Gastrocnemius medialis (tissue), 4 donors: ENCODE results near the gene PIGS. TPM values are rescaled to one million over a fixed set of nuclear protein-coding genes. Genes with fewer than 3 reads are reported as not detected.

Source experiments
- ATAC-seq, 2 donors: fragments of 150-250 bp; one replicate each; pipeline ENCODE4 v1.9.1; 2016
- DNase-seq, 2 donors: peaks; one replicate each; pipeline ENCODE4 v3.0.0-alpha.2; 2019
- H3K27ac ChIP-seq, 4 donors: fragments of 200-600 bp; sonication (generic); 1 replicate in 1 of 4; 2 replicates in 3 of 4; pipeline ENCODE4 v1.5.1; 2016 to 2018; ENCODE audit warnings: mild to moderate bottlenecking in 2 of 4, moderate library complexity in 1 of 4
- H3K27me3 ChIP-seq, 3 donors: fragments of 200-600 bp; sonication (generic) in 2 of 3; 1 replicate in 1 of 3; 2 replicates in 2 of 3; pipeline versions ENCODE4 v1.5.1 to v1.6.0; 2016 to 2019; ENCODE audit warnings: mild to moderate bottlenecking in 1 of 3, moderate library complexity in 1 of 3
- H3K36me3 ChIP-seq, 2 donors: fragments of 200-600 bp; sonication (generic) in 1 of 2; one replicate each; pipeline ENCODE4 v1.5.1; 2017 to 2018
- H3K4me1 ChIP-seq, 2 donors: fragments of 200-600 bp; sonication (generic) in 1 of 2; one replicate each; pipeline ENCODE4 v1.5.1; 2016 to 2017; ENCODE audit warnings: mild to moderate bottlenecking in 2 of 2
- H3K4me3 ChIP-seq, 4 donors: fragments of 200-600 bp; sonication (generic) in 3 of 4; 1 replicate in 1 of 4; 2 replicates in 3 of 4; pipeline ENCODE4 v1.5.1; 2016 to 2019; ENCODE audit warnings: mild to moderate bottlenecking in 2 of 4
- H3K9me3 ChIP-seq, 3 donors: fragments of 200-600 bp; sonication (generic) in 2 of 3; 1 replicate in 1 of 3; 2 replicates in 2 of 3; pipeline ENCODE4 v1.5.1; 2016 to 2019
- POLR2A ChIP-seq, 2 donors: fragments of 450-650 bp; IDR thresholded peaks; one replicate each; pipeline ENCODE4 v1.6.1; 2017; ENCODE audit warnings: antibody characterized with exemption in 2 of 2, mild to moderate bottlenecking in 2 of 2, moderate library complexity in 2 of 2
- in situ Hi-C, 4 donors: fragments of 200-750 bp; cut with MboI; loops; one replicate each; pipeline versions ENCODE4 v1.15.0 to v1.8.0; 2017; ENCODE audit warnings: low sequenced_read_pairs in 4 of 4
- intact Hi-C: fragments of 100-400 bp; cut with DNase I; formaldehyde crosslinking; loops from one replicate; pipeline ENCODE4 v1.15.1; 2023; ENCODE audit warnings: low total_unique reads
- total RNA-seq, 4 donors: library from RNA; depleted of rRNA; stranded (reverse); fragments of >200 nt; gene quantifications; one replicate each; pipeline versions ENCODE4 v1.1.0 to v1.2.3, GENCODE V29; 2016
- TF ChIP-seq, protein P1 (sequence below), 5 experiments: fragments of 450-650 bp in 3 of 5; fragments of 200-600 bp in 2 of 5; sonication (generic) in 2 of 5; IDR thresholded peaks in 4 of 5; conservative IDR thresholded peaks in 1 of 5; 1 replicate in 4 of 5; 2 replicates in 1 of 5; pipeline ENCODE4 v1.5.1; 2016 to 2019; ENCODE audit warnings: antibody characterized with exemption in 5 of 5, mild to moderate bottlenecking in 3 of 5, moderate library complexity in 3 of 5

PIGS gene
- total RNA-seq, 4 donors from 2014 or later = 25.0 to 63.0 (median 50.0) TPM

DNA sequence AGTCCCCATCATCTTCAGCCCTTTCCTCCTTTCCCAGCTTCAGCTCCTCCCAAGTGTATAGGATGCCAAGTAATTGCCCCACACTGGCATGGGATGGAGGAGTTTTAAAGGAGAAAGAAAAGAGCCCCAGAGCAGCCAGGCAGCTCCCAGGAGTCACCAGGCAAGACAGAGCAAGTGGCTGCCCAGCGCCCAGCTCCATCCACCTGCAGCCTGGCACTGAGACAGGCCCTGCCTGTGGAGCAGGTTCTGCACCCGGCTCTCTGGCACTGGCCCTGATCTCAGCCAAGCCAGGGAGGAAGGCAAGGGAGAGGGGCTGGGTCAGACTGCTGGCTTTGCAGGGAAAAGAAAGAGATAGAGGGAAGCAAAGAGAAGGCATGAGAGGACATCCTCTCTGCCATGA, 43.5 kb downstream of the PIGS start:
- Histone ChIP-seq H3K9me3 (no peaks in the 10 kb centered on the region), H3K36me3 (no peaks in the 10 kb centered on the region), H3K4me1 (no peaks in the 10 kb centered on the region), H3K27ac (no peak overlapping the region), H3K4me3 (no peak overlapping the region), H3K27me3 (no peaks in the 10 kb centered on the region)
- in situ Hi-C loops (no loop called here), intact Hi-C loops (no loop called here)
- ATAC-seq = no peak
- TF ChIP-seq POLR2A (IDR thresholded peaks at IDR 0.05) = no peak
- TF ChIP-seq, protein P1, sequence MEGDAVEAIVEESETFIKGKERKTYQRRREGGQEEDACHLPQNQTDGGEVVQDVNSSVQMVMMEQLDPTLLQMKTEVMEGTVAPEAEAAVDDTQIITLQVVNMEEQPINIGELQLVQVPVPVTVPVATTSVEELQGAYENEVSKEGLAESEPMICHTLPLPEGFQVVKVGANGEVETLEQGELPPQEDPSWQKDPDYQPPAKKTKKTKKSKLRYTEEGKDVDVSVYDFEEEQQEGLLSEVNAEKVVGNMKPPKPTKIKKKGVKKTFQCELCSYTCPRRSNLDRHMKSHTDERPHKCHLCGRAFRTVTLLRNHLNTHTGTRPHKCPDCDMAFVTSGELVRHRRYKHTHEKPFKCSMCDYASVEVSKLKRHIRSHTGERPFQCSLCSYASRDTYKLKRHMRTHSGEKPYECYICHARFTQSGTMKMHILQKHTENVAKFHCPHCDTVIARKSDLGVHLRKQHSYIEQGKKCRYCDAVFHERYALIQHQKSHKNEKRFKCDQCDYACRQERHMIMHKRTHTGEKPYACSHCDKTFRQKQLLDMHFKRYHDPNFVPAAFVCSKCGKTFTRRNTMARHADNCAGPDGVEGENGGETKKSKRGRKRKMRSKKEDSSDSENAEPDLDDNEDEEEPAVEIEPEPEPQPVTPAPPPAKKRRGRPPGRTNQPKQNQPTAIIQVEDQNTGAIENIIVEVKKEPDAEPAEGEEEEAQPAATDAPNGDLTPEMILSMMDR (IDR thresholded peaks at IDR 0.05 in 4 of 5, conservative IDR thresholded peaks at IDR 0.05 in 1 of 5) = no peak
- DNase-seq = no peak

DNA sequence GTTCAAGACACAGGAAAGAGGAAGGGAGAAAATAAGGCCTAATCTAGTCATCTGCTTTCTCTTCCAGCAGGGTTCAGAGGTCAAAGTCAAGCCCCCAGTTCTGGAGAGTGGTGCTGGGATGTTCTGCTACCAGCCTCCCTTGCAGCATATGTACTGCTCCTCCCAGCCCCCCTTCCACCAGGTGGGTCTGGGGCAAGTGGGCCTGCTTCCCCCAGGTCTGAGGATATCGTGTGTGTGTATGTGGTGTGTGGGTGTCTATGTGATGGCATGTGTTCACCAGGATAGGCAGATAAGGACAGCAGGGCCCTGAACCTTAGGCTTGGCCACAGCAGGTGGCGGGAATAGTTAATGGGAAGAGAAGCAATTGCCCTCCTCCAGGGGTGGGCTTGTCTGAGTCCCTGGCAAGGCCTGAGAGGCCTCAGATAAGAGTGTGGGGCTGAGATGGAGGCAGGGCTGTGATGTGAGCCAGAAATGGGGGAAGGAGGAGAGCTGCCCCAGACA, 44.1 kb downstream of the PIGS start:
- TF ChIP-seq, protein P1 (IDR thresholded peaks at IDR 0.05 in 4 of 5, conservative IDR thresholded peaks at IDR 0.05 in 1 of 5) = no peak
- no peak for TF ChIP-seq POLR2A (IDR thresholded peaks at IDR 0.05)
- H3K4me1 ChIP-seq = no peaks in the 10 kb centered on the region
- H3K27me3 ChIP-seq = no peaks in the 10 kb centered on the region
- DNase-seq (no peak), ATAC-seq (no peak)
- no peak overlapping the region for H3K4me3 ChIP-seq
- H3K36me3 ChIP-seq = no peaks in the 10 kb centered on the region
- in situ Hi-C loops (no loop called here), intact Hi-C loops (no loop called here)
- no peaks in the 10 kb centered on the region for H3K9me3 ChIP-seq
- H3K27ac ChIP-seq = no peak overlapping the region

DNA sequence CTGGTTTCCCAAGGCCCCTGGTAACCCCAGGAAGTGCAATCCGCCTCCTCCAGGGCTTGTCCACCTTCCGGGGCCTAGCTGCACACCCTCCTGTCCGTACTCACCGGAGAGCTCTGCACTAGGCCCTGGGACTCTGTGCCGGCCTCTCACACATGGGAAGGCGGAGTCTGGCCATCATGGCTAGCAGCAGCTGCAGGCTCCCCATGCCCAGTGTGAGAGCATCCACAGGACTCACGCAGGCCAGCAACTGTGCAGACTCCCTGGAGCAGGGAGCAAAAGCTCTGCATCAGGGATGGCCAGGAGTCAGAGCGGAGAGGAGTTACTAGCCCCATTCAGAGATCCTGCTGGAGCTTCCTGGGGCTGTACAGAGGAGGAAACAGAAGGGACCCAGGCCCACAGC, 44.9 kb downstream of the PIGS start:
- H3K4me1 ChIP-seq = no peaks in the 10 kb centered on the region
- H3K27me3 ChIP-seq = no peaks in the 10 kb centered on the region
- no peak for TF ChIP-seq POLR2A (IDR thresholded peaks at IDR 0.05)
- TF ChIP-seq, protein P1 (IDR thresholded peaks at IDR 0.05 in 4 of 5, conservative IDR thresholded peaks at IDR 0.05 in 1 of 5) = no peak
- H3K27ac ChIP-seq = no peak overlapping the region
- in situ Hi-C loops = no loop called here
- no peak overlapping the region for H3K4me3 ChIP-seq
- intact Hi-C loops = no loop called here
- no peaks in the 10 kb centered on the region for H3K9me3 ChIP-seq
- ATAC-seq (no peak), DNase-seq (no peak)
- H3K36me3 ChIP-seq = no peaks in the 10 kb centered on the region

DNA sequence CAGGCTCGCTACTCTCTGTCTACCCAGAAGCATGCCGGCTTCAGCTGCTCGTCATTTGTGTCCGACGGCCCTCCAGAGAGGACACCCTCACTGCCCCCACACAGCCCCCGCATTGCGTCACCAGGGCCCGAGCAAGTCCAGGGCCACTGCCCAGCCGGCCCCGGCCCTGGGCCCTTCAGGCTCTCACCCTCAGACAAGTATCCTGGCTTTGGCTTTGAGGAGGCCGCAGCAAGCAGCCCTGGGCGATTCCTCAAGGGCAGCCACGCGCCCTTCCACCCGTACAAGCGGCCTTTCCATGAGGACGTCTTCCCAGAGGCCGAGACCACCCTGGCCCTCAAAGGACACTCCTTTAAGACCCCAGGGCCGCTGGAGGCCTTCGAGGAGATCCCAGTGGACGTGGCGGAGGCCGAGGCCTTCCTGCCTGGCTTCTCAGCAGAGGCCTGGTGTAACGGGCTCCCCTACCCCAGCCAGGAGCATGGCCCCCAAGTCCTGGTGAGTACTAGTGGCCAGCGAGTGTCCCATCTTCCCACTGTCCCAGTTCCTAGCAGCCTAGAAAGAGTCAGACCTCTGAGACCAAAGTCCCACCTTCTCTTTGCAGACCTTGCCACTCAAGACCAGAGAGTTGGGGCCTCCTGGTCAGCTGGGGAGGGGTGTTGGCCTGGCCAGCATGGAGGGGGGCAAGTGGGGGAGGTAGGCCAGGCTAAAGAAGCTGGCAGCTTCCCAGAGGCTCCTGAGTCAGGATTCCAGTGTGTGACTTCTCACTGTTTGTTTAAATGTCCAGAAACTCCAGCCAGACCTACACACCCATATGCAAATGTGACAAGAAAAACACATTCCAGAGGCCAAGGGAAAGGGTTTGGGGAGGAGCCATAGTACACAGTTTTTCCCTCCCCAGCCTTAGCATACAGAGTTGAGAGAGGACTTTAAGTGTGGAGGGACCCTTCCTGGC, 46.6 kb downstream of the PIGS start:
- H3K36me3 ChIP-seq = no peaks in the 10 kb centered on the region
- H3K9me3 ChIP-seq = no peaks in the 10 kb centered on the region
- H3K27me3 ChIP-seq = no peaks in the 10 kb centered on the region
- in situ Hi-C loops = loop anchor here in 1 of 4 donors (25.0 kb wide), 1 partner anchor 112 kb away; the partner anchor contains the start of gene SLC46A1
- H3K4me1 ChIP-seq = no peaks in the 10 kb centered on the region
- no peak overlapping the region for H3K4me3 ChIP-seq
- H3K27ac ChIP-seq = no peak overlapping the region
- intact Hi-C loops = no loop called here
- TF ChIP-seq, protein P1 (IDR thresholded peaks at IDR 0.05 in 4 of 5, conservative IDR thresholded peaks at IDR 0.05 in 1 of 5) = no peak
- TF ChIP-seq POLR2A (IDR thresholded peaks at IDR 0.05) = no peak
- no peak for DNase-seq
- no peak for ATAC-seq
